Superior temporal gyrus (tissue), 1 donor: ENCODE data around the gene WDR53.
"Not testable (repeated sequence)": the region's sequence is repeated elsewhere in the genome, so short reads cannot be mapped to it uniquely, and the experiment has no call there.

Experiments used
- DNase-seq: peaks from one replicate; pipeline ENCODE4 v3.0.0-alpha.2; 2016; ENCODE audit errors: extremely low spot score

Gene WDR53

GRCh38 chr3:196559826-196560225 is 8.5 kb downstream of the WDR53 start:
- no peak for DNase-seq

DNA sequence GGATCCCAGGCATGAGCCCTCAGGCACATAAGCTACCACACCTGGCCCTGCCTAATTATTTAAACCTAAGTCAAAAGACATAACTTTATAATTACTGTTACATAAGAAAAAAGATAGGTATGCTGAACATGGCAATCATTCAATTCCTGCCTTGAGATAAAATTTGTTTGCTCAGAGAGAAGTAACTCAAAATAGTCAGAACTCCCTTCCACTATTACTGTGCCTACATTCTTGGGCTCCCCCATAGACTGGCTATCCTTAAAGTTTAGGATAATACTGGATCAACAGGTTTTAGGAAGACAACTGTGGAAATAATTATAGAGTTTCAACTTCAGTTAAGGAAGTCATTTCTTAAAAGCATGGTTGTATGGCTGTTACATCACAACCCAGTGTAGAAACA is 9.9 kb downstream of the WDR53 start:
- no peak for DNase-seq

GRCh38 chr3:196557236-196557635 is 11.1 kb downstream of the WDR53 start:
- no peak for DNase-seq

GRCh38 chr3:196555295-196555694 is 13.1 kb downstream of the WDR53 start:
- no peak for DNase-seq

DNA sequence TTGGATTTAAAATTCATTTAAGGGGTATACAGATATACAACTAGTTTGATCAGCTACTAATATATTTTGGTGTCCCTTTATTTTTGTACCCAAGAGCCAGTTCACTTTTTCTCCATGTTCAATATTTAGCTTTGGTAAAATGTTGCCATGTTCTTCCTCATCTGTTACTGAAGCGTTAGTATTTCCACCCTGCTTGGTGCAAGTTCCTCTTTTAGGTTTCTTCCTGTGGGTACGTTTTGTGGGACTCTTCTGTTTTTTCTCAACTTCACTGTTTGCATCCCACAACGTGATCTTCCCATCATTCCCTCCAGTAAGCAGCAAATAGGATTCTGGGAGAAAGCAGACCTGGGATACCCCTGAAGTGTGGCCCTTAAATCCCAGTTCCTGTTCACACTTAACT is 14.1 kb downstream of the WDR53 start:
- no peak for DNase-seq

- DNase-seq: no peak
Measured at GRCh38 chr3:196553551-196553950, 14.8 kb downstream of the WDR53 start.

GRCh38 chr3:196552253-196552652 is 16.1 kb downstream of the WDR53 start:
- no peak for DNase-seq

- DNase-seq: not testable (repeated sequence)
Measured at GRCh38 chr3:196550172-196550571, 18.2 kb downstream of the WDR53 start.

GRCh38 chr3:196549312-196549711 is 19.0 kb downstream of the WDR53 start:
- not testable (repeated sequence) for DNase-seq

DNA sequence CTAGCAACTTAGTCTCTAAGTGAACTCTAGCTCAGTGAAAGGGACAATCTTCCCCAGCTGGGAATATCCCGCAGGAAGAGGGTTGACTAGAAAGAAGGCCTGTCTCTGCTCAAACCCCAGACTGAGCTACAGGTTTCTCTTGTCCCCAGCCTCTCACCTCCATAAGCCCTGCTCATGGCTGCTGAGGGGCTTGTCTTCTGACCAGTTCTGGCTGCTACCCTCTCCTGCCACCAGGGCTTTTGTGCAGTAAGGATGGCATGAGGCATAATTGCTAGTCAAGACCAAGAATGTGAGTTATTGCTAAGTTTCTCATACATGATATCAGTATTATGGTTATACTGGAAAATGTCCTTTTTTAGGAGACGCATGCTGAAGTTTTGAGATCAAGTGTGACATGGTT is 21.3 kb downstream of the WDR53 start:
- DNase-seq: no peak

DNA sequence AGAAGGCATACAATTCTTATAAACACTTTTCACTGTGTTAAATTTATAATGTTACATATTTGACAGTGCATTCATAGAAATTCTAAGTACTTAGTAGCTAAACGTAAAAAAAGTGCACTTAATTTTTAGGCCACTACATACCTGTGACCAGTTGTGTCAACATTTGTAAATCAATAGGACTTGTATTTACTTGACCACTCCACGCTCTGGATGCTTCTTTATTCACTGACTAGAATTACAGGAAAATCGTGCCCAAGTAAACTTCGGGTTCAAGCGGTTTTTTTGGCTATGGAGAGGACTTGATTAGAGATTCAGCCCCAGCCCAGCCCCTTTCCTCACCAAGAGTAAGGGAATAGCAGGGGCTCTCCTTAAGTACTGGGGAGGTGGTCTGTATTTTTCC is 21.8 kb downstream of the WDR53 start:
- no peak for DNase-seq

DNA sequence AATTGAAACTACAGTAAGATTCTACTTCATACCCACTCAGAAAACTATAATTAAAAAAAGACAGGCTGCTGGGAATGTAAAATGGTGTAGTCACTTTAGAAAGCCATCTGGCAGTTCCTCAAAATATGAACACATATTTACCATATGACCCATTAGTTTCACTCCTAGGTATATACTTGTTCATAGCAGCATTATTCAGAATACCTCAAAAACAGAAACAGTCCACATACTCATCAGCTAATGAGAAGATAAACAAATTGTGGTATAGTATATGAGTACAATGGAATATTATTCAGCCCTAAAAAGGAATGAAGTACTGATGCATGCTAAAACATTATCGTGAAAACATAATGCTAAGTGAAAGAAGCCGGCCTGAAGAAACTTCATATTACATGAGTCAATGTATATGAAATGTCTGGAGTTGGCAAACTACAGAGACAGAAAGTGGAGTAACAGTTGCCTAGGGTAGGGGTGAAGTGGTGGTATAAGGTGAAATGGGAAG is 23.8 kb downstream of the WDR53 start:
- DNase-seq: no peak

- no peak for DNase-seq
Measured at GRCh38 chr3:196541684-196542445, 26.5 kb downstream of the WDR53 start.

DNA sequence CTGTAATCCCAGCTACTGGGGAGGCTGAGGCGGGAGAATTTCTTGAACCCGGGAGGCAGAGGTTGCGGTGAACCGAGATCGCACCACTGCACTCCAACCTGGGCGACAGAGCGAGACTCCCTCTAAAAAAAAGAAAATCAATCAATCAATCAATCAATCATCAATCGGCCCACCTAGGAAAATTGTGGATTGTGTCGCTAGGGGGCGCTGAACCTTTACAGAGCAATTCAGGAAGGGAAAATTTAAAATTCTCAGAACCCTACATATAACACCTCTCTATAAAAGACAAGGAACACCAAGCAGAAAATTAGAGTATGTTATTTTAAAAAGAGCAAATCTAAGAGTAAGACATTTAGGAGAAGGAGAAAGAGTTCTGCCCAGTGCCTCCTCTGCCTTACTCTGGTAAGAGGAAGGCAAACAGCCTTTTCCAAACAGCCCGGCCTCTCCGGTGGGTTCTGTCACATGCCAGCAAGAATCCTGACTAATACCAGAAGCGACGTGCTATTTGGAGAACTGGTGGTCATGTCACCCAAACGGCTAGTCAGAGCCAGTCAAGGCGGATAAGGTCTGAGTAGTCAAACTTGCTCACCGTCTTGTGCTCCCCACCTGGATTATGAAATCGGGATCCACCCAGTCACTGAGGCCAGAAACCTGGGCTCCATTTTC is 30.9 kb downstream of the WDR53 start:
- DNase-seq: peak; percentile 24

DNA sequence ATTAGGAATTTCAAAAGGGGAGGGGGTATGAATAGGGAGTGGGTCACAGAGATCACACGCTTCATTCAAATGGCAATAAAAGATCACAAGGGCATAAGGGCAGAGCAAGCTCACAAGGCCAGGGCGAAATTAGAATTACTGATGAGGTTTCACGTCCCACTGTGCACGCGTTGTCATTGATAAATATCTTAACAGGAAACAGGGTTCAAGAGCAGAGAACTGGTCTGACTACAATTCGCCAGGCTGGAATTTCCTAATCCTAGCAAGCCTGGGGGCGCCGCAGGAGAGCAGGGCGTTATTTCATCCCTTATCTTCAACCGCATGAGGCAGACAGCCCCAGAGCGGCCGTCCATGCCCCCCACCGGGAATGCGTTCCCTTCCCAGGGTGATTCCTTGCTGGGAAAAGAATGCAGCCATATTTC is 35.1 kb downstream of the WDR53 start:
- no peak for DNase-seq

DNA sequence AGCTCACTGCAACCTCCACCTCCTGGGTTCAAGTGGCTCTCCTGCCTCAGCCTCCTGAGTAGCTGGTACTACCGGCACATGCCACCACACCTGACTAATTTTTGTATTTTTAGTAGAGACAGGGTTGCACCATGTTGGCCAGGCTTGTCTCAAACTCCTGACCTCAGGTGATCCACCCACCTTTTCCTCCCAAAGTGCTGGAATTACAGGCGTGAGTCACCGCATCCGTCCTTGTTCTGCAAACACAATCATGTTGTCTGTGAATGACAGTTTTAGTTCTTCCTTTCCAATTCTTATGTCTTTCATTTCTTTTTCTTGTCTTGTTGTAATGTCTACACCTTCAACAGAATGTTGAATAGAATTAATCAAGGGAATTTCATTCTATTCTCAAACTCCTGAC is 36.9 kb downstream of the WDR53 start:
- no peak for DNase-seq

DNA sequence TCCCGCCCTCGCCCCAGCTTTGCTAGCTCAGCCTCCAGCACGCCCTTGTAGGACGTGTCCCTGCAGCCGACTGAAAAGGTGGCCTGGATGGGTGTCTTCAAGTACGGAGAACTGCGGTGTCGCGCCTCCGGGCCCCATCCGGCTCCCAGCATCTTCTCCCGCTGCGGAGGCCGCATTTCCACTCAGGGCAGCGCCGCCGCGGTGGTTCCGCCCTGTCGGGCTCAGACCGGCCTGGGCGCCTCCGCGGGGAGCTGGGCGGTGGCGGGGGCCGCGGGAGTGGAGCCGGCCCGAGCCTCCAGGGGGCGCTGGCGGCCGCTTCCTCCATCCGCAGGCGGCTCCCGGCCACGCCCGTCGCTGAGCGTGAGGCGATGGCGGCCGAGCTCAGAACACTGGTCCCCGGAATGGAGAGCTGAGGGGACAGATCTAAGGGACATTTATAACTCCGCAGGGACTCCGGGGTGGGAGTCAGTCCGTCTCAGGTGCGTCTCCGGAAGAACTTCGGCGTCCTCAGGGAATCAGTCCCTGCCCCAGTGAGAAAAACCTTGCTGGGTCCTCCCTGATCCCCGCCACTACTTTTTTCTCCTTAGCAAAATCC is 39.6 kb downstream of the WDR53 start:
- DNase-seq: peak; percentile 27

DNA sequence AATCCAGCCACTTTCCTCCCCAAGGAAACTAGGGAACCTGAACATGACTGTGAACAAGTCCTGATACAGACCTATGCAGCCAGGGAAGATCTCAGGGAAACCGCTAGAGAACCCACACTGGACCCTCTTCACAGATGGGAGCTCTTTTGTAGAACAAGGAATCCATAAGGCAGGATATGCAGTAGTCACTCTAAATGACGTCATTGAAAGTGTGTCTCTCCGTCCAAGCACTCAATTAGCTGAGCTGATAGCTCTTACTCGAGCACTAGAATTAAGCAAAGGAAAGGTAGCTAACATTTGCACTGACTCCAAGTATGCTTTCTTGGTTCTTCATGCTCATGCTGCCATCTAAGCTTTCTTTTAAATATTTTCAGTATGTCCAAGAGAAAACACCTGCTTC is 43.2 kb downstream of the WDR53 start:
- DNase-seq: no peak

GRCh38 chr3:196524527-196524926 is 43.8 kb downstream of the WDR53 start:
- no peak for DNase-seq

- no peak for DNase-seq
Measured at GRCh38 chr3:196523841-196524240, 44.5 kb downstream of the WDR53 start.

DNA sequence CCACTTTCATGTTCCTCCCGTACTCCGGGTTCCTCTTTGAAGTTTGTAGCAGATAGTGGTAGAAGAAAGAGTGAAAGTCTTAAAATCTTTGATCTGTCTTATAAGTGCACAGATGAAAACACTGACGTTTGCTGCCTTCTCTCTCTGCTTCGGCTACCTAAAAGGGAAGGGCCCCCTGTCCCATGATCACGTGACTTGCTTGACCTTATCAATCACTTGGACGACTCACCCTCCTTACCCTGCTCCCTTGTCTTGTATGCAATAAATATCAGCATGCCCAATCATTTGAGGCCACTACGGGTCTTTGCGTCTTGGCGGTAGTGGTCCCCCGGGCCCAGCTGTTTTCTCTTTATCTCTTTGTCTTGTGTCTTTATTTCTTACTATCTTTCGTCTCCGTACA is 47.1 kb downstream of the WDR53 start:
- not testable (repeated sequence) for DNase-seq

GRCh38 chr3:196519718-196520082 is 48.7 kb downstream of the WDR53 start:
- DNase-seq: no peak
